Stimulated activated CD8-positive, alpha-beta memory T cell treated with anti-CD3 and anti-CD28 coated beads, Interleukin-15, amount 100 ng/mL, for 48 hours (primary cell): ENCODE results near the gene RPS6KA2.
"Not testable (repeated sequence)": the region's sequence is repeated elsewhere in the genome, so short reads cannot be mapped to it uniquely, and the experiment has no call there.

Experiments used
- DNase-seq, 2 donors: peaks; one replicate each; pipeline ENCODE4 v3.0.0-alpha.2; 2020; ENCODE audit warnings: low read depth in 2 of 2

RPS6KA2 gene

DNA sequence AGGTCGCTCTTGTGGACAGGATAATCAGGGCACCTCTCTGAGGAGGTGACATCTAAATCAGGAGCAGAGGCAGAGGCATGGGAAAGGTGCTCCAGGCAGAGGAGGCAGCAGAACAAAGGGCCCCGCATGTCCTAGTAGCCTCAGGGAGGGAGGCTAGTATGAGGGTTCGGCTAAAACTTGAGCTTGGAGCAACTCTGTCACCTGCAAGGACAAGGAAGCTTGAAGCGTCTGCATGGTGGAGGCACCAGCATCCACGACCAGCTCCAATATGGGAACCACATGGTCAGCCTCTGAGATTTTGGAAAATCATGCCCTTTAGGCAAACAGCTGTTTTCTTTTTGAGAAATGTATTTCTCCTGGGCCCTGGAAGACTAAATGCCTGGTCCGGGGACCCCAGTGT is 231.3 kb downstream of the RPS6KA2 start:
- no peak for DNase-seq

DNA sequence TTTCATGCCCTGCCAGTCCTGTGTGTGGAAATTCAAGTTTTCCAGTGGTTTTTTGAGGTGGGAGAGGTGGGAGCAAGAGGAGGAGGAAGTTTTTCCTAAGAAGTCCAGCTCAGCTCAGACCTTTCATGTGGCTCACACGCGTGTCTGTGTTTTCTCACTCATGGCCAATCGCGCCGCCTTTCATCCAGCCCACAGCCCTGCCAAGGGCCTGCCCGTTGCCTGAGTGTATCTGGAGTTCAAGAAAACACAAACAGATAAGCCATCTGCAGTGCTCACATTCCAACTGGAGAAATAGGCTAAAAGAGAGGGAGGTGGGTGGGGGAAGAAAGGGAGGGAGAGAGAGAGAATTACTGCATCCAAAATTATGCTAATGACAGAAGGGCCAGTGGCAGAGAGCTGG is 231.7 kb downstream of the RPS6KA2 start:
- no peak for DNase-seq

DNA sequence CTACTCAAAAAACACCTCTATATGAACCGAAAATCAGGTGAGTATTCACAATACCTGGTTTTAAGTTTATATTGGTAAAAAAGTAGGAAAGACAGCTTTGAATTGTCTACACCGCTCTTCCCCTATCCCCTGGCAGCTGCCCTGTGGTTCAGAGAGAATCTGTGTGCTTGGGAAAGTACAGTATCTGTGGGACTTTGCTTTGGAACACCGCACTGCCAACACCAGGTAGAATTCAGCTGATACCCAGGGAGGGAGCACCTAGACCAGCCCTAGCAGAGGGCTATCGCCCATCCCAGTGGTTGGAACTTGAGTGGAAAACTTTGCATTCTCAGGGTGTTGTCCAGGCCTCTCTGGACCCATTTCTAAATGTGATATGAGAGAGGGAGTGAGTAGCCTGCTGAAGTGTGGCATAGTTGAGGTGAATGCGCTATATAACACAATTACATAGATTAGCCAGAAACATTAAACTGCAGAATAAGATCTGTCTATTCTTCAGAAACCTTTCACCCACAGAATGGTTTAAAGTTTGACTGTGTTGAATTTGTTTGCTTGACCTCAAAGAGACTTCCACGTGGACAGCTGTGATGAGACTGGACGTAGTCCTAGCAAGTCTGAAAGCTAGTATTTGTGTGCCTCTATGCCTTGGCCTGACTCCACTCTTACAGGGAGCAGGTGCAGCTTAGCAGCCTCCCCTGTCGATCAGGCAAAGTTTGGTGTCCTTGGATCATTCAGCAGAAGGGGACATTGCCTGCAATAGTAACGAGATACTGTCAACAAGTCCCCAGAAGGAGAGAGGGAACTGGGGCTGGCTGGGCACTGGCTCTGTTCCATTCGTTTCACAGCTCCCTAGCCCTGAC is 232.8 kb downstream of the RPS6KA2 start:
- DNase-seq: no peak

DNA sequence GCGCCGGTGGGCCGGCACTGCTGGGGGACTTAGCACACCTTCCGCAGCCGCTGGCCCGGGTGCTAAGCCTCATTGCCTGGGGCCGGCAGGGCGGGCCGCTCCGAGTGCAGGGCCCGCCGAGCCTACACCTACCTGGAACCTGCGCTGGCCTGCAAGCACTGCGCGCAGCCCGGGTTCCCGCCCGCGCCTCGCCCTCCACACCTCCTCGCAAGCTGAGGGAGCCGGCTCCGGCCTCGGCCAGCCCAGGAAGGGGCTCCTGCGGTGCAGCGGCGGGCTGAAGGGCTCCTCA is 233.6 kb downstream of the RPS6KA2 start:
- DNase-seq: no peak

DNA sequence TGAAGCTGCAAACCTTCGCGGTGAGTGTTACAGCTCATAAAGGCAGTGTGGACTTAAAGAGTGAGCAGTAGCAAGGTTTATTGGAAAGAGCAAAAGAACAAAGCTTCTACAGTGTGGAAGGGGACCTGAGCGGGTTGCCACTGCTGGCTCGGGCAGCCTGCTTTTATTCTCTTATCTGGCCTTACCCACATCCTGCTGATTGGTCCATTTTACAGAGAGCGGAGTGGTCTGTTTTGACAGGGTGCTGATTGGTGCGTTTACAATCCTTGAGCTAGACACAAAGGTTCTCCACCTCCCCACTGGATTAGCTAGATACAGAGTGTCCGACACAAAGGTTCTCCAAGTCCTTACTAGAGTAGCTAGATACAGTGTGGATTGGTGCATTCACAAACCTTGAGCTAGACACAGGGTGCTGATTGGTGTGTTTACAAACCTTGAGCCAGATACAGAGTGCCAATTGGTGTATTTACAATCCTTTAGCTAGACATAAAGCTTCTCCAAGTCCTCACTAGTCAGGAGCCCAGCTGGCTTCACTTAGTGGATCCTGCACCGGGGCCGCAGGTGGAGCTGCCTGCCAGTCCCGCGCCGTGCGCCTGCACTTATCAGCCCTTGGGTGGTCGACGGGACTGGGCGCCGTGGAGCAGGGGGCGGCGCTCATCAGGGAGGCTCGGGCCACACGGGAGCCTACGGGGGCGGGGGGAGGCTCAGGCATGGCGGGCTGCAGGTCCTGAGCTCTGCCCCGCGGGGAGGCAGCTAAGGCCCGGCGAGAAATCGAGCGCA is 234.1 kb downstream of the RPS6KA2 start:
- DNase-seq: not testable (repeated sequence)

DNA sequence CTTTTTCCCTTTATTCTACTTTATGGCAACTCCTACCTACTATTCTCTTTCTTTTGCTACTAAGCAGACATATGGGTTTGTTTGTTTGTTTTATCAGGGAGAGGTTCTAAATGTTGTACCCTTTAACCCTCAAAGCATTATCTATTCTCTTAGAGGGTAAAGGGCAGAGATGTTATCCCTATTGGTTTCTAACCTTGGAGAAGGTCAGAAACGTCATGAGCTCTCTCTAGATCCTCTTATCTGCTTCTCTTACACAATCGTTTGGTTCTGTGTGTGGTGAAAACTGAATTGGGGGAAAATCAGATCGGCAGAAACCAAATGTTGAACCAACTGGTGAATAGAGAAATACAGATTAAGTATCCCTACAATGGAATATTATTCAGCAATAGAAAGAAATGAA is 237.9 kb downstream of the RPS6KA2 start:
- DNase-seq: no peak

DNA sequence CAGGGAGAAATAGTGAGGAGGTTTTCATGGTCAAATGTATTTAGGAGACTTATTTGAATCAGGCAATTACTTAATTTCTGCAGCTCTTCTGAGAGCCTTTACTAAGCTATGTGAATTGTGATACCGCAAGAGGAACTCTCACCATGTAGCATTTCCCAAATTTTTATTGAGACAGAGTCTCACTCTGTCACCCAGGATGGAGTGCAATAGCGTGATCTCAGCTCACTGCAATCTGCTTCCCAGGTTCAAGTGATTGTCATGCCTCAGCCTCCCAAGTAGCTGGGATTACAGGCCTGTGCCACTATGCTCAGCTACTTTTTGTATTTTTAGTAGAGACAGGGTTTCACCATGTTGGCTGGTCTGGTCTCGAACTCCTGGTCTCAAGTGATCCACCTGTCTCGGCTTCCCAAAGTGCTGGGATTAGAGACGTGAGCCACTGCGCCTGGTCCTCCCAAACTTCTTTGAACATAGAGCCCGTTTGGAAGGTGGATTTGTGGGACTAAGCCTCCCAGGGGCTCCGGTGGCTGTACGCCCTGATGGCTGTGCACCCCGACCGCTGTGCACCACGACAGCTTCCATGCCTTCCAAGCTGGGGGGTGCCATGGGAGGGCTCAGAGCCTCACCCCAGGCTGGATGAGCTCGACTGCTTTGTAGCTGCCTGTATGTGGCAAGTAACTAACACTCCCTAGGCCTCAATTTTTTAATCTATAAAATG is 238.6 kb downstream of the RPS6KA2 start:
- no peak for DNase-seq

DNA sequence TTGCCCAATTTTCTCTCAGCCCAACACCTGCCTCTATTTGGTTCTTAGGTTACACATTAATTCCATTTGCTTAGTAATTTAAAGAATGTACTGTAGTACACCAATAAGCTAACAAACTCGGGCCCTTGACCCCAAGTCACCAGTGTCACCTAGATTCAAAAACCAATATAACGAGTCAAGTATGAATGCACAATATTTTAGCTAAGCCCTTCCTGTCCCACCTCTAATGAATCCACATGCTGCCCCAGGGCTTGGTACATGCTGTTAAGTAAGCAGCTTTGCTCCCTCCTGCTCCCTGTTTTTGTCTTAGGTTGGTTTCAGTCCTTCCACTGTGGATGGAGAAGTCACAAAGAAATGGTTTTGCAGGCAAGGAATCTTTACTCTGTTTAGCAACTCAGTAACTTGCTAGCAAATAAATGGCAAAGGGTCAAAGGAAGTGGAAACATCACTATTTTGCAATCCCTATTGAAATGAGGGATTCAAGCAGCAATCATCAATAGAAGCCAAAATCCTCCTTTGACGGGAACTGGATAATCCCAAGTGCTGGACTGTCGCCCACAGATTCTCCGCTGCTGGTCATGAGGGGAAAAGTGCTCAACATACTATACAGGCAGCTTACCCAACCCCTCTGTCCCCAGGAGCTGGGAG is 239.3 kb downstream of the RPS6KA2 start:
- DNase-seq: no peak

DNA sequence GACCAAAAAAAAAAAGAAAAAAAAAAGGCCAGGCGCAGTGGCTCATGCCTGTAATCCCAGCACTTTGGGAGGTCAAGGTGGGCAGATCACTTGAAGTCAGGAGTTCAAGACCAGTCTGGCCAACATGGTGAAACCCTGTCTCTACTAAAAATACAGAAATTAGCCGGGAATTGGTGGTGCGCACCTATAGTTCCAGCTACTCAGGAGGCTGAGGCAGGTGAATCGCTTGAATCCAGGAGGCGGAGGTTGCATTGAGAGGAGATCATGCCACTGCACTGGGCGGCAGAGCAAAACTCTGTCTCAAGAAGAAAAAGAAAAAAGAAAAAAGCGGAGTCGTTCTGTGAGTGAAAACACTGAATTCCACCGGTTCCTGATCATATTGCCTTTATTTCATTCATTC is 240.0 kb downstream of the RPS6KA2 start:
- not testable (repeated sequence) for DNase-seq

DNA sequence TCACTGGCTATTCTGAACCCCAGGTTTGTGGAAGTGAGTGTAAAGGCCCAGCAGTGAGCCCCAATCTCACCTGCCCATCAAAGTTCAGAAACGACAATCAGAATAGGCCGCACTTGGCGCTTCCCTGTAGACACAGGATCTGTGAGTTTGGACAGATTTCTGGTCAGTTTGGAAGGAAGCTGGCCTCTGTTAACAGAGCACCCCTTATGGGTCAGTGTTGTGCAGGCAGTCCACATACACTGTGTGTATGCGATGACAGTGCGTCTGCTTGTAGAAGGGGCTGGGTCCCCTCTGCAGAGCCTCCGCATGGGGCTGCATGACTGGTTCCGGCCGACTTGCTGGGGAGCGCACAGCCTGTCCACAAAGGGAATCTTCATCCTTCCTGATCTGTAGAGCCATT is 240.9 kb downstream of the RPS6KA2 start:
- DNase-seq: no peak

DNA sequence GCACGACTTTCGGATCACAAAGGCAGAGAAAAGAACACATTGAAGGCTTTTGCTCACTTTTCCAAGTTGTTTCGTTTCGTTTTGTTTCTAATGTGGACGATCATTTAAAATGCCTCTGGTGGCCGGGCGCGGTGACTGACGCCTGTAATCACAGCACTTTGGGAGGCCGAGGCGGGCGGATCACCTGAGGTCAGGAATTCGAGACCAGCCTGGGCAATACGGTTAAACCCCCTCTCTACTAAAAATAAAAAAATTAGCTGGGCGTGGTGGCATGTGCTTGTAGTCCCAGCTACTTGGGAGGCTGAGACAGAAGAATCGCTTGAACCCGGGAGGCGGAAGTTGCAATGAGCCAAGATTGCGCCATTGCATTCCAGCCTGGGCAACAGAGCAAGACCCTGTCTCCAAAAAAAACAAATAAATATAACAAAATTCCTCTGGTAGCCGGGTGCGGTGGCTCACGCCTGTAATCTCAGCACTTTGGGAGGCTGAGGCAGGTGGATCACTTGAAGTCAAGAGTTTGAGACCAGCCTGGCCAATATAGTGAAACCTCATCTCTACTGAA is 243.2 kb downstream of the RPS6KA2 start:
- DNase-seq: not testable (repeated sequence)

DNA sequence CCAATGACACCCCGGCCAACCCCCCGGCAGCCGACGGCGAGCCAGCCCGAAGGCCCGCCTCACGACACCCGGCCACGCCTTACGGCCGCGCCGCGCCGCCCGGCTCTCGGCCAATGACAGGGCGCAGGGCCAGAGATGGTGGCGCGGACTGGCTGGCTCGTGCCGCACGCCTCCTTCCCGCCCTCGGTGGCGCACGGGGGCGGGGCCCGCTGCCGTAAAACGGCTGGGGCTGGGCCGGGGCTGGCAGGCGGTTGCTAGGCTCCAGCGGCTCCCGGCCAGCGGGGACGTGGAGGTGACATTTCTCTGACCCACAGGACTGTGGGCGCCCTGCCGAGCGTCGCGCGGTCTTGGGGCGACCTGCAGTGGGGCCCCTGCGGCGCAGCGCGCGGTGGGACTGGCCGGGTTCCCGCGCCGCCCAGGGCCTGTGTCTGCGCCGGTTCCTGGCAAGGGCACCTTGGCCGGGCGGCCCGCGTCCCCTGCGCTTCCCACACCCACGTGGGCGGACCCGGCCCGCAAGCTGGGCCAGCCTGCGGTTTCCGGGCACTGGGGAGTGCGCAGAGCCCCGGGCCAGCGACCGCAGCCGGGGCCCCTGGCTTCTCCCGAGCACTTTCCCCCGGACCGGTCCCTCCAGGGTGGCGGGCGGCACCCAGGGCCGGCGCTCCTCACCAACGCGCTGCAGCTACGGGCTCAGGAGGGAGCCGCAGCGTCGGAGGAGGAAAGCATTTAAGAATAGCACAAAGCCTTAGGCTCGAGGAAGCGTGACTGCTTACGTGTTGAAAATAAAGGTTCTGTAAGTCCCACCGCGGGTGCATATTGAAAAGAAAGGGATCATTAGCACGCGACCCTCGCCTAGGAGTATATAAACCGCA is 243.9 kb downstream of the RPS6KA2 start, which contains the start of gene MPC1:
MPC1 (minus strand) TSS at position 8 of the 869 bp plus-strand sequence. CDS start 64 bp downstream, outside the sequence.
- peak; percentile 95 to 96 for DNase-seq

DNA sequence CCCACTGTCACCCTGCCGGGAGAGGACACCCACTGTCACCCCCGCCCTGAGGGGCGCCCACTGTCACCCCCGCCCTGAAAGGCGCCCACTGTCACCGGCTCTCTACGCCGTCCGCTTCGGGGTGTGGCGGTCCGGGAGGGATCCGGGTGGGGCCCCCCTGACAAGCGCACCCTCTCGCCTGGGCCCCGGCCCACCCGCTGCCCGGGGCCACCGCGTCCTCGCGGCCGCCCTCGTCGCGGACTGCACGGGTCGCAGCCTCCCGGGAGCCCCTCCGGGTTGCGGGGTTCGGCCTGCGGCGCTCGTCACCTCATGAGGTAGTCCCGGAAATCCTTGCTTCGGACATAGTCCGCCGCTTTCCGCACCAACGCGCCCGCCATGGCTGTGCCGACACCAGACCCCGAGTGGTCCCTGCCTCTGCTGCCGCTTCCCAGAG is 244.5 kb downstream of the RPS6KA2 start:
- DNase-seq: peak in 1 of 2 donors; percentile 1

DNA sequence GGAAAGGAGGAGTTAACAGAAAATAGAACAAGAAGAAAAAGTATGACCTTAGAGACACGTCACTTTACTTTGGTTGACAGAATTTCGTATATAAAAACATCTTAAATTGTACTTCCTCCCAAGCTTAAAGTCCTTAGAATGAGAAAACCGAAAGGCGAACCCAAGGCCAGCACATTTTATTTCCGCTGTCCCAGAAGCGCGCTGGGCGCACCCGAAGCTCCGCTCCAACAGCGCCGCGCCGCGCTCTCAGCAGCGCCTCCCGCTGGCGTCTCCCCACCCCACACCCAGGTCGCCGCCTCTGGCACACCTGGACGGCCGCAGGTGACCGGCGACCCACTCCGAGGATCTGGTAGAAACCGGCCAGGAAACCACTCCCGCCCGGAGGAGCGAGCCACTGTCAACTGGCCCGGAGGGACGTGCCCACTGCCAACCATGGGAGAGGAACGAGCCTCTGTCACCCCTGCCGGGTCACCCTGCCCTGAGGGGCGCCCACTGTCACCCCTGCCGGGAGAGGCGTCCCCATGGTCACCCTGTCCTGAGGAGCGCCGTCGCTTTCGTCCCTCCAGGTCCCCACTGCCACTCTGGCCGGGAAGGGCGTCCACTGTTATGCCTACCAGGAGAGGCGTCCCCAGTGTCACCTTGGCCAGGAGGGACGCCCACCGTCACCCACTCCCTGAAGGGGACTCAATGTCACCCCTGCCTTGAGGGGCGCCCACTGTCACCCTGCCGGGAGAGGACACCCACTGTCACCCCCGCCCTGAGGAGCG is 245.1 kb downstream of the RPS6KA2 start:
- DNase-seq: peak; percentile 53 to 64

DNA sequence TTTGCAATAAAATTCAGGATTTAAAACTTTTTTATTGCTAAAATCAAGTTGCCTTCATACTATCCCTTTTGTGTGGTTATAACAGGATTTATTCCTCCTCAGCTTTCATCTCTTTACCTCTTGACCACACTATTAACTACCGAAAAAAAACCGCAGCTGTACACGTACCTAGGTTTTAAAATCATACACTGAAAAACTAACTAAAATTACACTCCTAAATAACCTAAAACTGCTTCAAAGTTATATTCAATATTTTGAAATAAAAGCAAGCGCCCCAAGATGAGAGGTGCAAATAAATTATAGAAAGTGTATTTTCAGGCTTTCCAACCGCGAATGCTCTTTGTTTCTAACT is 245.7 kb downstream of the RPS6KA2 start:
- DNase-seq: no peak

DNA sequence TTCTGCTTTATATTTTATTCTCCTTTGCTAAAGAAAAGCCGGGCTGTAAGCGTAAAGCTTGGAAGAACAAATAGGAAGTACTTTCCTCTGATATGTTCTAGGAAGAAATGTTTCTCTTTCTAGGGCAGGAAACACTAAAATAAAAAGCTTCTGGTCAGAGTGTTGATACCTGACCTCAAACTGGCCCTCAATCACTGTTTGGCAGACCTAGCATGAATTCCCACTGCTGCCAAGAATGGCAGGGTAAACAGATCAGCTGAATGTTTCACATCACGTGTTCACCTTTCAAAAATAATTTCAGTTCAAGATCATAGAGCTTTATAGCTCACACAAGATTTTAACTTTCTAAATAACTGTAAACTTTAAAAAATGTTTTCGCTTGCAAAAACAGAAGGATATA is 247.3 kb downstream of the RPS6KA2 start:
- no peak for DNase-seq

DNA sequence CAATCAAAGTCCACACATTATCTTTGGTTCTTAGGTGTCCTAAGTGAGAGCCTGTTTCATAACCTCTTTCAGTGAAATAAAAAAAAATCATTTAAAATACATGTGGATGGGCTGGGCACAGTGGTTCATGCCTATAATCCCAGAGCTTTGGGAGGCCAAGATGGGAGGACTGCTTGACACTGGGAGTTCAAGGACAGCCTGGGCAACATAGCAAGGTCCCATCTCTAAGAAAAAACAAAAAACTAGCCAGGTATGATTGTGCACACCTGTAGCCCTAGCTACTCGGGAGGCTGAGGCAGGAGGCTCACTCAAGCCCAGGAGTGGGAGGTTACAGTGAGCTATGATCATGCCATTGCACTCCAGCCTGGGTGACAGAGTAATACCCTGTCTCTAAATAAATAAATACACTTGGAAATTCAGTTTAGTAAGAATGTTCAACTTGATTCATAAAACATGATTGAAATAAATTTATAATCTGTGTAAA is 247.9 kb downstream of the RPS6KA2 start:
- DNase-seq: no peak

DNA sequence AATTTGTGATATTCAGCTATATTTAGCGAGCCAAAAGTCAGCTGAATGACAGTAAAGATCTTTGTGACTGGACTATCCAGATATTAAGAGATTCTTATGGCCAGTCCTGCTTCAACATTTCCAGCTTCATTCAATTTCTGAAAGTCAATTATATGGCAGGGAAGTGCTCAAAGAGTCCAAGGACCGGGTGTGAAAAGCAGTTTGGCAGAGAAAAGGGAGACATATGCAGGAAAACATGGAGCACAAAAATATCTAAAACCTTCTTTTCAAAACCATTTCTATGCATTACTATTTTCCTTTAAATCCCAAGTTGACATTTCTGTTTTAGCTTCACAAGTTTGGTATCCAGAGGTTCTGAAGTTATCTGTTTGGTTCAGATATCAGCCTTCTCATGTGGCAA is 249.3 kb downstream of the RPS6KA2 start:
- DNase-seq: no peak

DNA sequence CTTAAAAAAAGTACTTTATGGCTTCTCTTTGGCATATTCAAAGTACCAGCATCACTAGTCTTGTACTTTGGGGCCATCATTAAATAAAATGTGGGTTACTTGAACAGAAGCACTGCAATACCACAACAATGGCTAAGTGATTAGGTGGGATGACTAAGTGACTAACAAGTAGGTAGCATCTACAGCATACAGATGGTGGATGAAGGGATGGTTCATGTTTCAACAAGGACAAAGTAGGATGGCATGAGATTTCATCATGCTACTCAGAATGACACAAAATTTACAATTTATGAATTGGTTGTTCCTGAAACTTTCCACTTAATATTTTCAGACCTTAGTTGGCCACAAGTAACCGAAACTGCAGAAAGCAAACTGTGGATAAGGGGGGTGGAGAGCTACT is 252.0 kb downstream of the RPS6KA2 start:
- no peak for DNase-seq

DNA sequence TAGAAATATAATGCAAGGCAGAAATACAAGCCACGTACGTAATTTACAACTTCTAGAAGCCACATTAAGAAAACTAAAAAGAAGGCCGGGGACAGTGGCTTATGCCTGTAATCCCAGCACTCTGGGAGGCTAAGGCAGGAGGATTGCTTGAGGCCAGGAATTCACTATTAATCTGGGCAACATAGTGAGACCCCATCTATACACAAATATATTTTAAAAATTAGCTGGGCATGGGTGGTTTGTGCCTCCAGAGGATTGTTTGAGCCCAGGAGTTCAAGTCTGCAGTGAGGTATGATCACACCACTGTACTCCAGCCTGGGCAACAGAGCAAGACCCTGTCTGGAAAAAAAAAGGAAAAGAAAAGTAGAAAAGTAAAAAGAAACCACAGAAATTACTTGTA is 256.6 kb downstream of the RPS6KA2 start:
- no peak for DNase-seq
